Esophagus muscularis mucosa (tissue), 4 donors: ENCODE results near the gene PPA1.

ENCODE experiments used
- EP300 ChIP-seq: sonication (generic); formaldehyde crosslinking; IDR thresholded peaks from one replicate; pipeline ENCODE4 v1.6.1; 2017; ENCODE audit warnings: antibody characterized with exemption
- POLR2A ChIP-seq: fragments of 450-650 bp; IDR thresholded peaks from one replicate; pipeline ENCODE4 v1.6.1; 2017; ENCODE audit warnings: antibody characterized with exemption, moderate library complexity, mild to moderate bottlenecking, low read depth
- POLR2AphosphoS5 ChIP-seq, 2 donors: sonication (generic); formaldehyde crosslinking; IDR thresholded peaks; one replicate each; pipeline ENCODE4 v1.6.1; 2017; ENCODE audit warnings: antibody characterized with exemption in 2 of 2
- TF ChIP-seq, protein P1 (sequence below), 3 experiments: fragments of 200-600 bp in 2 of 3; fragments of 450-650 bp in 1 of 3; sonication (generic) in 2 of 3; IDR thresholded peaks; one replicate each; pipeline ENCODE4 v1.5.1; 2017 to 2019; ENCODE audit warnings: antibody characterized with exemption in 3 of 3, mild to moderate bottlenecking in 2 of 3, moderate library complexity in 1 of 3

DNA sequence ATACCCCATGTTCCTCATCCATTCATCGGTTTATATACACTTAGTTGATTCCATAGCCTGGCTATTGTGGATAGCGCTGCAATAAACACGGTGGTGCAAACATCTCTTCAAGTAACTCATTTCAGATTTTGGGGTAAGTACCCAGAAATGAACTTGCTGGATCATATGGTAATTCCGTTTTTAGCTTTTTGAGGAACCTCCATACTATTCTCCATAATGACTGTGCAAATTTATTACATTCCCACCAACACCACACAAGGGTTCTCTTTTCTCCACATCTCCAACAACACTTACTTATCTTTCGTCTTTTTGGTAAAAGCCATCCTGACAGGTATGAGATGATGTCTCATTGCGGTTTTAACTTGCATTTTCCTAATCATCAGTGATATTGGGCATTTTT is 46.9 kb upstream of the PPA1 start:
- TF ChIP-seq, protein P1, sequence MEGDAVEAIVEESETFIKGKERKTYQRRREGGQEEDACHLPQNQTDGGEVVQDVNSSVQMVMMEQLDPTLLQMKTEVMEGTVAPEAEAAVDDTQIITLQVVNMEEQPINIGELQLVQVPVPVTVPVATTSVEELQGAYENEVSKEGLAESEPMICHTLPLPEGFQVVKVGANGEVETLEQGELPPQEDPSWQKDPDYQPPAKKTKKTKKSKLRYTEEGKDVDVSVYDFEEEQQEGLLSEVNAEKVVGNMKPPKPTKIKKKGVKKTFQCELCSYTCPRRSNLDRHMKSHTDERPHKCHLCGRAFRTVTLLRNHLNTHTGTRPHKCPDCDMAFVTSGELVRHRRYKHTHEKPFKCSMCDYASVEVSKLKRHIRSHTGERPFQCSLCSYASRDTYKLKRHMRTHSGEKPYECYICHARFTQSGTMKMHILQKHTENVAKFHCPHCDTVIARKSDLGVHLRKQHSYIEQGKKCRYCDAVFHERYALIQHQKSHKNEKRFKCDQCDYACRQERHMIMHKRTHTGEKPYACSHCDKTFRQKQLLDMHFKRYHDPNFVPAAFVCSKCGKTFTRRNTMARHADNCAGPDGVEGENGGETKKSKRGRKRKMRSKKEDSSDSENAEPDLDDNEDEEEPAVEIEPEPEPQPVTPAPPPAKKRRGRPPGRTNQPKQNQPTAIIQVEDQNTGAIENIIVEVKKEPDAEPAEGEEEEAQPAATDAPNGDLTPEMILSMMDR (IDR thresholded peaks at IDR 0.05): no peak
- TF ChIP-seq POLR2A: no peak
- TF ChIP-seq POLR2AphosphoS5 (IDR thresholded peaks at IDR 0.05): no peak
- TF ChIP-seq EP300: no peak
